Stimulated activated CD4-positive, alpha-beta T cell treated with anti-CD3 and anti-CD28 coated beads, Interleukin-4, amount 100 ng/mL, for 48 hours (primary cell): ENCODE measurements around the gene KCNK4.

Experiments
- DNase-seq, 2 donors: peaks; one replicate each; pipeline ENCODE4 v3.0.0-alpha.2; 2020; ENCODE audit warnings: low read depth in 2 of 2

KCNK4 gene

GRCh38 chr11:64290352-64291261 lies 495 bp upstream of the KCNK4 start:
- no peak for DNase-seq

GRCh38 chr11:64291752-64292459 lies 804 bp downstream of the KCNK4 start:
- no peak for DNase-seq

- no peak for DNase-seq
Observed at GRCh38 chr11:64292460-64293254, 1.6 kb downstream of the KCNK4 start.

GRCh38 chr11:64294774-64295173 lies 3.7 kb downstream of the KCNK4 start:
- DNase-seq = no peak

- no peak for DNase-seq
Observed at GRCh38 chr11:64295760-64296159, 4.7 kb downstream of the KCNK4 start.

GRCh38 chr11:64296236-64296635 lies 5.1 kb downstream of the KCNK4 start:
- DNase-seq = no peak

- no peak for DNase-seq
Observed at GRCh38 chr11:64296830-64297698, 6.0 kb downstream of the KCNK4 start.

GRCh38 chr11:64297699-64298358 lies 6.7 kb downstream of the KCNK4 start:
- no peak for DNase-seq

- no peak for DNase-seq
Observed at GRCh38 chr11:64298966-64299846, 8.1 kb downstream of the KCNK4 start.

- DNase-seq = no peak
Observed at GRCh38 chr11:64299847-64300648, 8.9 kb downstream of the KCNK4 start, which contains the start of gene CATSPERZ. Gene CATSPERZ, plus strand, starts transcription at chr11:64300358. Its CDS starts 53 bp downstream, at chr11:64300411.

- DNase-seq = no peak
Observed at GRCh38 chr11:64303109-64304031, 12.3 kb downstream of the KCNK4 start.

GRCh38 chr11:64304032-64304315 lies 12.9 kb downstream of the KCNK4 start:
- DNase-seq = no peak

- peak; percentile 96 to 99 for DNase-seq
Observed at GRCh38 chr11:64304316-64305072, 13.4 kb downstream of the KCNK4 start.

GRCh38 chr11:64305075-64305690 lies 14.1 kb downstream of the KCNK4 start, which contains the start of gene ESRRA:
Gene ESRRA, plus strand, starts transcription at chr11:64305524. Its CDS starts 1,656 bp downstream, at chr11:64307180.
- peak; percentile 100 for DNase-seq

GRCh38 chr11:64305691-64306562 lies 14.8 kb downstream of the KCNK4 start:
- peak; percentile 51 to 65 for DNase-seq

GRCh38 chr11:64306563-64306875 lies 15.4 kb downstream of the KCNK4 start:
- DNase-seq = no peak
